HG03565 (cell line): ENCODE results near the gene ZNF804B.

Experiments
- ATAC-seq: cut with Tn5 transposase; IDR thresholded peaks from one replicate; pipeline ENCODE4 v1.9.1; 2021; ENCODE audit warnings: mild to moderate bottlenecking, moderate library complexity; ENCODE audit not compliant: unreplicated experiment

Gene ZNF804B

GRCh38 chr7:89247207-89247606 lies 487.7 kb downstream of the ZNF804B start:
- ATAC-seq: no peak

DNA sequence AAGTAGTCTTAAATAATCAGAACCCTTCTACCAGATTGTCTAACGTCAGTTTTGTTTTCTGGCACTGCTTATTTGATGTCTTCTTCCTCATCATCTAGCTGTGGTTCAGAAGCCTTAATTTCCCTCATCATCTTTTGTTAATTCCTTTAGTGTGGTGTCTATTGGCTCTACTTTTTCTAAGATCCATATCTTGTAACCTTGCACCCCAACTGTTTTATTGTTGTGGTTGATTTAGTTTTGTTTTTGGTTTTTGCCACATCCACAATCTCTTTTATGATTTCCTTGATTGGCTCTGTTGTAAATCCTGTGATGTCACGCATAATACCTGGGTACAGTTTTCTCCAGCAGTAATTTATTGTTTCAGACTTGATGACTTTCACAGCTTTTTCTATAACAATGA lies 499.6 kb downstream of the ZNF804B start:
- ATAC-seq: no peak

DNA sequence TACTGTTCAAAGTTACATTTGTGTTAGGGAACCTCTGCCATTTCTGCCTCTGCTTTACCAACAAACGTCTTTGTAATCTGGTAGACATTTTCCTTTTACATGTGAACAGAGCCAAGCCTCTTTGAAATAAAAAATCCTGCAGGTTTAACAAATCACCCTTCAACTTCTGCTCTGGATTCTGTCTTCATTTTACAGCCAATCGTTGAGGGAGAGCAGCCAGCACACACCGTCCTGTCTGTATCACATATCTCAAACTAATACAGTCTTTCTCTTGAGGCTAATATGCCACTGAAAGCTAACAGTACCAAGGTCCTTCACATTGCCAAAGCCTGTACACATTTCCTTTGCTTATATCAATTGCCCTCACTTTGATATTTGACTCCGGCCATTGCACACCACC lies 504.6 kb downstream of the ZNF804B start:
- no peak for ATAC-seq

DNA sequence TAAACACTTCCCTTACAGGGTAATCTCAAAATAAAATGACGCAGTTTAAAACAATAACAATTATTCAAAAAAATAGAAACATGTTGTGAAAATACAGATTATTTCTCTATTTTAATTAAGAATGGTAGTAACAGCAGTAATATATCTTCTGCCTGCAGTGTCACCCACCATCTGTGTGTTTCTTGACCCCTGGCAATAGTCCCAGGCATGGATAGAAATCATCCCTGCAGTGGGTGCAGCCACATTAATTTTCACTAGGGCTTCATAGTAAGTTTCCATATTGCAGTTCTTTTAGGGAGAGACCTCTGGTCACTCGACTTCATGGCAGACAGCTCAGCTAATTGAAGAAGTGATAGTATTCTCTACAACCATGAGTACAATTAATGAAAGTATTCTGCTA lies 506.1 kb downstream of the ZNF804B start:
- no peak for ATAC-seq

DNA sequence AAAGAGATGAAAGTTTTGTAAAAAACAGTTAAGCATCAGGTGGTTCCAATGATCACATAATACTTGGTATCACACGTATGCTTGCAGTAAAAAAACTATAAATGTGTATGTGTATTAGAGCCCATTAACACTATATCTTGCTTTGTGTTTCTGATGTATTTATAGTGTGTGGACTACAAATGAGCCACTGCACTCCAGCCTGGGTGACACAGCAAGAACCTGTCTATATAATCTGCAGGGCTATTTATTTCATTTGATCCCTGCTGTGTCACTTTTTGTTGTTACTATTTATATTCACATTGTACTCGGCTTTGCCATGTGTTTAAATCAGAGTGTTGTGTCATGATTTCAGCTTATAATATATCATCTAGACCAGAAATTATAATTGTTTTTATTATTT lies 523.8 kb downstream of the ZNF804B start:
- no peak for ATAC-seq

- no peak for ATAC-seq
These were observed 549.0 kb downstream of the ZNF804B start for GRCh38 chr7:89308535-89308934.

DNA sequence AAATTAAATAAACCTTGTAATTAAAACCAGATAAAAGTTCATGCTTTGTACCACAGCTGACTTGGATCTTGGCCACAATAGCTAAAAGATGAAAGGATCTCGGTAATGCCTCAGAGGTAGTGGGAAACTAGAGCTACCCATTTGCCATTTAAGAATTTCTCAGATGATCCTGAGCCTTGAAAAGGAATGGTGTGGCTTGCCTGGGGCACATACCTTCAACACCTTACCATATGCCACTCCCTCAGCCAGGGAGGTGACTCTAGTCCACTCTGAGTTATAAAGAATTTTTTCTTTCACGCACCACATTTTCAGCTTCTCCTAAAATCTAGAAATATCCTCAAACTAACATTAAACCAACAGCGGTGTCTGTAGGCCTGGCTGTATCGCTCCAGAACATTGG lies 552.4 kb downstream of the ZNF804B start:
- no peak for ATAC-seq

DNA sequence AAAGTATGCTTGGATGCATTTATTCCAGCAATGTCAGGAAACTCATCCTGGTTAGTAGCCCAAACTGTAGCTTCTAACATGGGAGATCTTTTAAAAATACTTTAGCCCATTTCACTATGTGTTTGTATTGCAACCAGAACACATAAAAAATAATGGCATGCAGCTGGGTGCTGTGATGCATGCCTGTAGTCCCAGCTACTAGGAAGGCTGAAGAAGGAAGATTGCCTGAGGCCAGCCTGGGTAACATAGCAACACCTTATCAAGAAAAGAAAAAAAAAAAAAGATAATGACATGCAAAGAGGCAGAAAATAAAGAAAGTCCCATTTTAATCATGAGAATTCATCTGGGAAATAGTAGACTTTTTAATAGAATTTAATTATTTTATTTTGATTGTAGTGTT lies 553.1 kb downstream of the ZNF804B start:
- no peak for ATAC-seq

- no peak for ATAC-seq
These were observed 557.2 kb downstream of the ZNF804B start for GRCh38 chr7:89316584-89317251.

DNA sequence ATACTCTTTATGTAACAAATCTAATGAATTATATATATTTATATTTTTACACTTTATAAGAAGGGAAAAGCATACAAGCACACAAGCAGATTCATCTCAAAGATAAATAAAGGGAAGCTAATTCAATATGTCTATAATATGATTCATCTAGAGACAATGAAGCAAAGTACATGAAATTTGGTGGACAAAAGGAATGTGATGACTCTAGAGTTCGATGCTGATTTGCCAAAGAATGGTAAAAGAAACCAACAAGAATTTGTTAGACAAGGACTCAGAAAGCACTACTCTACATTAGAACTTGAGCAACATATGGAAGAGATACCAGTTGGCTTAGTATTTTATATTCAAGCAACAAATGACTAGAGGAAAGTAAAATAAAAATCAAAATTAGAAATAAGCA lies 572.5 kb downstream of the ZNF804B start:
- no peak for ATAC-seq

- ATAC-seq: no peak
These were observed 575.3 kb downstream of the ZNF804B start for GRCh38 chr7:89334797-89335196.

DNA sequence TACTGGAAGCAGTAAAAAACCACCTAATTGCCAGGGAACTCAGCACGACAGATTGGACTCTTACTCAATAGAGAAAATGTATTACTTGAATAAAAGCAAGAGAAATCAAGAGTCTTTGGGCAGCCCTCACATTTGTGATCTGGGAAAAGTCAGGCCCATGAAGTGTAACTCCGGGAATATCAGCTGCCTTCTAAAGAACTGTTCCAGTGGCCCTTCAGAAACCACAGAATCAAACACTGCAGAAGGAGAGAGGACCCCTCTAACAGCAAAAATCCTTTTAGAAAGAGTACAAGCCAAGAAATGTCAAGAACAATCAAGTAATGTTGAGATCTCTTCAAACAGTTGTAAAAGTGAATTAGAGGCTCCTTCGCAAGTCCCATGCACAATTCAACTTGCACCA lies 576.0 kb downstream of the ZNF804B start:
- no peak for ATAC-seq

- ATAC-seq: no peak
These were observed 576.6 kb downstream of the ZNF804B start for GRCh38 chr7:89336121-89336520.

DNA sequence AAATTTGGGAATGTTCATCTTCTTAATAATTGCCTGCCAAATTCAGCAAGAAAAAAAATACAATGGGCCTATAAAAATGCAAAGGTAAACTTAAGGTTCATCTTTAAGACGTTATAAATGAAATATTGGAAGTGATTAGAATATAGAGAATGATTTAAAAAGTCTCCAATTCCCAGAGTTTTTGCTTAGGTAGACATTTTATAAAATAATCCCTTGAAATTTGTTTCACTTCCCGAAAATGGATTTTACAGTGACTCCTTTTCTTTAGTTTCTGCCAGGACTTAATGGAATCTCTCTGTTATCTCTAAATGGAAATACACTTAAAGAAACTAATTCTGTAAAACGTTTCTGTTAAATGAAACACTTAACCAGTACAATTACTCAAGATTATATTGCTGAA lies 580.2 kb downstream of the ZNF804B start:
- no peak for ATAC-seq

GRCh38 chr7:89357121-89357520 lies 597.6 kb downstream of the ZNF804B start:
- no peak for ATAC-seq

DNA sequence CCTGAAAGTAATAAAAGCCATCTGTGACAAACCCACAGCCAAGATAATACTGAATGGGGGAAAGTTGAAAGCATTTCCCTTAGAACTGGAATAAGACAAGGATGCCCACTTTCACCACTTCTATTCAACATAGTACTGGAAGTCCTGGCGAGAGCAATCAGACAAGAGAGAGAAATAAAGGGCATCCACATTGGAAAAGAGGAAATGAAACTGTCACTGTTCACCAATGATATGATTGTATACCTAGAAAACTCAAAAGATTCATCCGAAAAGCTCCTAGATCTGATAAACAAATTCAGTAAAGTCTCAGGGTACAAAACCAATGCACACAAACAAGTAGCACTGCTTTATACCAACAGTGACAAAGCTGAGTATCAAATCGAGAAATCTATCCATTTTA lies 617.7 kb downstream of the ZNF804B start:
- ATAC-seq: no peak

- ATAC-seq: no peak
These were observed 625.9 kb downstream of the ZNF804B start for GRCh38 chr7:89385411-89385810.
